ENCODE data around the gene DTWD2. TPM values are rescaled to one million over a fixed set of nuclear protein-coding genes. Genes with fewer than 3 reads are reported as not detected.

DTWD2 gene
- total RNA-seq, 4 donors from 2014 or later: 2.8 to 7.1 (median 3.4) TPM

Small RNA genes lying within 50 kb of the gene (small RNA-seq; reads per million reads assigned to genes)
- not detected for gene RNU6-373P

Other genes starting within 250 kb of the DTWD2 start
- gene DMXL1, start 82.5 kb upstream of the DTWD2 start, total RNA-seq: 10 to 100 TPM; 40.7 to 80.9 (median 46.6) TPM

All from omental fat pad (tissue), 4 donors.